ENCODE measurements around the gene VAC14. TPM values are rescaled to one million over a fixed set of nuclear protein-coding genes. Genes with fewer than 3 reads are reported as not detected.
A peak's percentile ranks its signal among the peaks of the same experiment; 100 is the strongest.
"Not testable (repeated sequence)": the region's sequence is repeated elsewhere in the genome, so short reads cannot be mapped to it uniquely, and the experiment has no call there.

The VAC14 gene
- polyA plus RNA-seq, 2 of the 4 experiments (the other 2 are of a cell fraction): 25.3 to 27.0 TPM

- 78% methylated on average over 15 of the region's 15 CpGs for WGBS (ENCODE audit: missing lambda C conversion rate)
- no peaks in the 10 kb centered on the region for H3K9me3 ChIP-seq
- no peaks in the 10 kb centered on the region for H3K4me1 ChIP-seq
- DNase-seq (ENCODE audit: low read depth in 1 of 2, low spot score in 1 of 2) (no peak), ATAC-seq (no peak), FAIRE-seq (no peak)
- ChIA-PET CTCF (no interaction called here), POLR2A (no interaction called here)
- TF ChIP-seq HEYL (CRISPR knock-in tag; IDR thresholded peaks at IDR 0.05) (no peak), EHF (CRISPR knock-in tag; IDR thresholded peaks at IDR 0.05) (no peak), TP53 (CRISPR knock-in tag; IDR thresholded peaks at IDR 0.05) (no peak), JUNB (IDR thresholded peaks at IDR 0.05) (no peak), FOSL2 (IDR thresholded peaks at IDR 0.05) (no peak), FOSL2 (CRISPR knock-in tag; IDR thresholded peaks at IDR 0.05) (no peak), FOXS1 (CRISPR knock-in tag; IDR thresholded peaks at IDR 0.05) (no peak)
- no peak overlapping the region for H3K4me3 ChIP-seq
- H3K4me2 ChIP-seq: no peak overlapping the region
- H3K27ac ChIP-seq: no peak overlapping the region
Observed at GRCh38 chr16:70647441-70648359, 153.3 kb downstream of the VAC14 start.

GRCh38 chr16:70646260-70647241 is 154.4 kb downstream of the VAC14 start, which contains the start of gene IL34:
Gene IL34, plus strand, starts transcription at chr16:70646559. Its CDS starts 389 bp downstream, at chr16:70646948.
- Histone ChIP-seq H3K27ac (no peak within 1 kb of the TSS), H3K4me3 (no peak within 1 kb of the TSS), H3K4me1 (no peaks in the 10 kb centered on the region), H3K4me2 (no peak within 1 kb of the TSS), H3K9me3 (no peaks in the 10 kb centered on the region)
- WGBS (ENCODE audit: missing lambda C conversion rate): 83% methylated on average over 24 of the region's 39 CpGs
- POLR2A ChIA-PET: no interaction called here
- DNase-seq (ENCODE audit: low read depth in 1 of 2, low spot score in 1 of 2) (no peak), ATAC-seq (peak in 1 of 2 experiments; percentile 31; a peak in 3 of 6 replicates), FAIRE-seq (no peak)
- TF ChIP-seq ESRRA (IDR thresholded peaks at IDR 0.05; ENCODE audit: borderline replicate concordance, low read length): no peak
- TF ChIP-seq JUN (IDR thresholded peaks at IDR 0.05): no peak
- TF ChIP-seq ZSCAN20 (CRISPR knock-in tag; IDR thresholded peaks at IDR 0.05): no peak
- TF ChIP-seq ZFP36 (IDR thresholded peaks at IDR 0.05; ENCODE audit: borderline replicate concordance, partially characterized antibody): no peak
- CTCF ChIA-PET: interaction anchor here (0.9 to 1.5 kb wide), 2 partner anchors 8 to 286 kb away, joined by 3 to 4 read pairs; no protein-coding TSS in a partner anchor

GRCh38 chr16:70644763-70645597 is 156.0 kb downstream of the VAC14 start:
- Histone ChIP-seq H3K4me2 (no peak overlapping the region), H3K4me3 (no peak overlapping the region), H3K27ac (no peak overlapping the region), H3K4me1 (no peaks in the 10 kb centered on the region), H3K9me3 (no peaks in the 10 kb centered on the region)
- CTCF ChIA-PET: interaction anchor here (0.9 to 1.5 kb wide), 2 partner anchors 10 to 285 kb away, joined by 3 to 4 read pairs; no protein-coding TSS in a partner anchor
- no peak for TF ChIP-seq POLR2AphosphoS2 (conservative IDR thresholded peaks at IDR 0.05; ENCODE audit: low read length)
- TF ChIP-seq RAD21 (conservative IDR thresholded peaks at IDR 0.05 in 1 of 2, IDR thresholded peaks at IDR 0.05 in 1 of 2): peak in 1 of 2 experiments; percentile 27; a peak in 2 of 5 replicates
- DNase-seq (ENCODE audit: low read depth in 1 of 2, low spot score in 1 of 2) (no peak), FAIRE-seq (no peak), ATAC-seq (peak; percentile 51 to 52; a peak in 4 of 6 replicates)
- POLR2A ChIA-PET: no interaction called here
- WGBS (ENCODE audit: missing lambda C conversion rate): 68% methylated on average over 10 of the region's 10 CpGs

DNA sequence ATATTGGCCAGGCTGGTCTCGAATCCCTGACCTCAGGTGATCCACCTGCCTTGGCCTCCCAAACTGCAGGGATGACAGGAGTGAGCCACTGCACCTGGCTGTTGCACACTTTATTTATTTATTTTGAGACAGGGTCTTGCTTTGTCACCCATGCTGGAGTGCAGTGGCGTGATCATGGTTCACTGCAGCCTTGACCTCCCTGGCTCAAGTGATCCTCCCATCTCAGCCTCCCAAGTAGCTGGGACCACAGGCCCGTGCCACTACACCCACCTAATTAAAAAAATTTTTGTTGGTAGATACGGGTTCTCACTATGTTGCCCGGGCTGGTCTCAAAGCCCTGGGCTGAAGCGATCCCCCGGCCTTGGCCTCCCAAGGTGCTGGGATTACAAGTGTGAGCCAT is 157.7 kb downstream of the VAC14 start:
- H3K4me1 ChIP-seq; H3K27ac ChIP-seq; POLR2A ChIA-PET; H3K9me3 ChIP-seq; H3K4me3 ChIP-seq; DNase-seq (ENCODE audit: low read depth in 1 of 2, low spot score in 1 of 2); ATAC-seq; FAIRE-seq; H3K4me2 ChIP-seq: not testable (repeated sequence)
- CTCF ChIA-PET: interaction anchor here (1.2 kb wide), 1 partner anchor 11 kb away, joined by 3 read pairs; no protein-coding TSS in a partner anchor
- 63% methylated on average over 7 of the region's 7 CpGs for WGBS (ENCODE audit: missing lambda C conversion rate)

Data from A549 (cell line).